ENCODE results near the gene C8G.

DNA sequence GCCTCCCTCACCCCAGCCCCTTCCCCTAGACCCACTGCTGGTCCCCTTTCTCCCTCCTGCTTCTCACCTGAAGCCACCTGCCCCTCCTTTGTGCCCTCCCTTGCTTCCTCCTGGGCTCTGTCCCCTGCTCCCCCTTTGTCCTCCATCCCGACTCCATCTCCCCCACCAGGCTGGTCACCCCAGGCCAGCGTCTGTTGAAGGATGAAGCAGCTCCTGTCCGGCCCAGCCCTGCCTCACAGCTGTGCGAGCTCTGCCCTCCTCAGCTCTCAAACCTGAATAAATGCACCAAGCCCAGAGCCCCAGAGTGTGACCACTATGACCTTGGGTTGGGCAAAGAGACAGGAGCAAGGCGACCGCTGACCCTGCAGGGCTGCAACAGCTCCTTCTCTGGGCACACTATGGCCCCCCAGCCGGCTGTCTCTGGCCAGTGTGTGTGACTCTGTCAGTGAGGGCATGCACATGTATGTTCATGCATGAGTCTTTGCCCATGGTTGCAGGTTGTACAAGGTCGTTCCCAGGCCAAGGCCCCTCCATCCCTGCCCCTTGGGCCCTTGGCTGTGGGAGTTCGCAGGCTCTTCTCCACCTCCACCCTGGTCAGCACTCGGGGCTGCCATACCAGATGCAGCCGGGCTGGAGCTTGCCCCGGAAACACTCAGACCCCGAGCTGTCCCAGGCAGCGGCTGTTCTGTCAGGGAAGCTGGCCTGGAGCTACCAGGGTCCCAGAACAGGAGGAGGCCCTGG lies 10.3 kb downstream of the C8G start:
- TF ChIP-seq, protein P1, sequence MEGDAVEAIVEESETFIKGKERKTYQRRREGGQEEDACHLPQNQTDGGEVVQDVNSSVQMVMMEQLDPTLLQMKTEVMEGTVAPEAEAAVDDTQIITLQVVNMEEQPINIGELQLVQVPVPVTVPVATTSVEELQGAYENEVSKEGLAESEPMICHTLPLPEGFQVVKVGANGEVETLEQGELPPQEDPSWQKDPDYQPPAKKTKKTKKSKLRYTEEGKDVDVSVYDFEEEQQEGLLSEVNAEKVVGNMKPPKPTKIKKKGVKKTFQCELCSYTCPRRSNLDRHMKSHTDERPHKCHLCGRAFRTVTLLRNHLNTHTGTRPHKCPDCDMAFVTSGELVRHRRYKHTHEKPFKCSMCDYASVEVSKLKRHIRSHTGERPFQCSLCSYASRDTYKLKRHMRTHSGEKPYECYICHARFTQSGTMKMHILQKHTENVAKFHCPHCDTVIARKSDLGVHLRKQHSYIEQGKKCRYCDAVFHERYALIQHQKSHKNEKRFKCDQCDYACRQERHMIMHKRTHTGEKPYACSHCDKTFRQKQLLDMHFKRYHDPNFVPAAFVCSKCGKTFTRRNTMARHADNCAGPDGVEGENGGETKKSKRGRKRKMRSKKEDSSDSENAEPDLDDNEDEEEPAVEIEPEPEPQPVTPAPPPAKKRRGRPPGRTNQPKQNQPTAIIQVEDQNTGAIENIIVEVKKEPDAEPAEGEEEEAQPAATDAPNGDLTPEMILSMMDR (IDR thresholded peaks at IDR 0.05; ENCODE audit: control extremely low read depth in 1 of 3, insufficient read depth in 1 of 3, low read depth in 1 of 3, low read length in 3 of 3) = no peak
- TF ChIP-seq RFX5 (IDR thresholded peaks at IDR 0.05; ENCODE audit: borderline replicate concordance, low read depth, low read length) = no peak
- no peak for TF ChIP-seq POLR2A (IDR thresholded peaks at IDR 0.05; ENCODE audit: control extremely low read depth in 1 of 2, low read depth in 2 of 2, low read length in 2 of 2)
- TF ChIP-seq, protein P2, sequence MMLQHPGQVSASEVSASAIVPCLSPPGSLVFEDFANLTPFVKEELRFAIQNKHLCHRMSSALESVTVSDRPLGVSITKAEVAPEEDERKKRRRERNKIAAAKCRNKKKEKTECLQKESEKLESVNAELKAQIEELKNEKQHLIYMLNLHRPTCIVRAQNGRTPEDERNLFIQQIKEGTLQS (IDR thresholded peaks at IDR 0.05; ENCODE audit: insufficient read depth, low read depth, low read length) = no peak
- no peak for TF ChIP-seq JUN (IDR thresholded peaks at IDR 0.05; ENCODE audit: low read depth, low read length)
